GM18951 (cell line): Measurements from ENCODE around the gene BUB3.
"Not testable (repeated sequence)": the region's sequence is repeated elsewhere in the genome, so short reads cannot be mapped to it uniquely, and the experiment has no call there.

ENCODE experiments used
- POLR2A ChIP-seq: IDR thresholded peaks from 4 replicates; pipeline ENCODE4 v1.6.1; 2011; ENCODE audit warnings: mild to moderate bottlenecking; ENCODE audit not compliant: insufficient read length, insufficient read depth; ENCODE audit errors: extremely low read depth
- in situ Hi-C: fragments of 300-500 bp; cut with MboI; formaldehyde crosslinking; loops from one replicate; pipeline ENCODE4 v1.12.0; 2022; ENCODE audit warnings: low sequenced_read_pairs, mixed read lengths, inconsistent platforms; ENCODE audit not compliant: unreplicated experiment

Gene BUB3

DNA sequence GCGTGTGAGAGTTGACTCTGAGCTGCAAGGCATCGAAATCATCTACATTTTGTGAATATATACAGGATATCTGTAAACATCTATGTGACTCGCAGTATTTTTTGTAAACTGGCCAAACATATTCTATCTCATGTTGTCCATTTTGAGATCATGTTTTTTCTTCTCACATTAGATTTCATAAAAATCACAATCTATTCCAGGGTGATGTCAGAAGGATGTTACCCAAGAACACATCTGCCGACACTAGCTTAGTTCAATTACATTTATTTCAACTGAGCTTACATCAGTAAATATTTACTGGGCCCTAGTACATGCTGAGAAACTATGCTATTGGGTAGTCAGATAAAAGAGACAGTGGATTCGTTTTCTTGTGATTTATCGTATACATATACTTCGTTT, 2.5 kb upstream of the BUB3 start:
- in situ Hi-C loops = loop anchor here (10.0 kb wide), 1 partner anchor 243 kb away; no protein-coding TSS in a partner anchor
- no peak for TF ChIP-seq POLR2A

DNA sequence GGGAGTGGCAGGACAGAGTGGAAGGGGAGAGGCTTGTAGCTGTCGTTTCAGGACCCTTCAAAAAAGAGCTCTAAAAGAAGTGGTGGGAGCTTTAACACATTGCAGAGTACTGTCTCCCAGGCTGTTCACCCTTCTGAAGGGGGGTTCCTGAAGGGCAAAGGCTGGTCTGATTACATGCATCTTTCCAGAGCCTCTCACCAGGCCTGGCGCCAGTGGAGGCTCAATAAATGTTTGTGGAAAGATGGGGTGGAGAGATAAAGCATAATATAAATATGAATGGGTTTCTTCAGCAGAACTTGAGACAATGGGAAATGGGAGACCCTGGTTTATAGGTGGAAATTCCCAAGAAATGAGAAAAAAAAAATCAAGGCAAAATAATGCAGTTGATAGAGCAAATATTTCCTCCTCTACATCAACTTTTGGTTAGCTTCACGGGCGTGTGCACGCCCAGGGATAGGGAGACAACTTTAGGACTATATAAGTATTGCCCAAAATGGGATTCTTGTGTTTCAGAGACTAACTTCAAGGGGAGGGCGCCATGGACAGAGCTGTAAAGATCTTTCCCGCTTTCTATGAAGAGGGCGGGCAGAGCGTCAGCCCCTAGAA, 613 bp upstream of the BUB3 start:
- no peak for TF ChIP-seq POLR2A
- in situ Hi-C loops = loop anchor here (10.0 kb wide), 1 partner anchor 241 kb away; no protein-coding TSS in a partner anchor

DNA sequence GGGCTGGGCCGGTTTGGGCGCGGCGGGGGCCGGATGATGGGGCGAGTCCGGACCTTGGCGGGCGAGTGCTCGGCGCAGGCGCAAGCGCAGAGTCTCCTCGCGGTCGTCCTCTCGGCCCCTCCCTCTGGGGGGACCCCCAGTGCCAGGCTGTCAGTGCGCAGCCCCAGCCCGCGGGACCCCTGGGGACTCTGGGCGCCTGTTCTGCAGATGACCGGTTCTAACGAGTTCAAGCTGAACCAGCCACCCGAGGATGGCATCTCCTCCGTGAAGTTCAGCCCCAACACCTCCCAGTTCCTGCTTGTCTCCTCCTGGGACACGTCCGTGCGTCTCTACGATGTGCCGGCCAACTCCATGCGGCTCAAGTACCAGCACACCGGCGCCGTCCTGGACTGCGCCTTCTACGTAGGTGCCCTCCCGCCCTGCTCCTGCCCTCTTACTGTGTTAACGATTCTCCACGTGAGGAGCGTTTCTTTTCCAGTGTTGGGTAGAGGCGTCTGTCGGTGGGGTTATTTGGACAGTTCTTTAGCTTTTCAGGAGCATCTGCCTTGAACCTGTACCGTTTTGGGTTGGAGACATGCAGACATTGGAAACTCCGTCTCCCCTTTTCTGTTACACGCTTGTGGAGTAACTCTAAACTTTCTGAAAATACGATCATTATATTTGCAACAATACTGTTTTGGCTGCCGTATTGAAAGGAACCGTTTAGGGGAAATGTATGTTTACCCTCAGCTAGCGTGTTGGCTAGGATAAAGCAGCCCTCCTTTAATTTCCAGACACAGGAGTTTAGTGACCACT, 706 bp downstream of the BUB3 start:
- in situ Hi-C loops = loop anchor here (10.0 kb wide), 1 partner anchor 240 kb away; no protein-coding TSS in a partner anchor
- TF ChIP-seq POLR2A = no peak

DNA sequence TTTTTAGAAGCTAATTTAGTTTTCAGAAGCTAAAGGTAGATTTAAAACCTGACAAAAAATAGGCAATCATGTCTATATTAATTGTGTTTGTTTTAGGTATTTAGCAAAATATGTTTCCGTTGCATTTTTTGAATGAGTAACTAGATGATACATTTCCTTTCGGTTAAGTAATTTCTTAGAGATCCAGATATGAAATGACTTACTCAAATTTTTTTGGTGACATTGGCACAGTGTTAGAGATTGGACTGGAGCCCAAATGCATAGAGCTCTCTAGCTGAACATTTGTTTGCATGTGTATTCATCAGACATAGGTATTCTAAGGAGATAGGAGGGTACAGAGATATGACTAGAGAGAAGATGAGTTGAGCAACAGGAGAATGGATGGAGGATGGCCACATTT, 1.9 kb downstream of the BUB3 start:
- in situ Hi-C loops = loop anchor here (10.0 kb wide), 1 partner anchor 239 kb away; no protein-coding TSS in a partner anchor

DNA sequence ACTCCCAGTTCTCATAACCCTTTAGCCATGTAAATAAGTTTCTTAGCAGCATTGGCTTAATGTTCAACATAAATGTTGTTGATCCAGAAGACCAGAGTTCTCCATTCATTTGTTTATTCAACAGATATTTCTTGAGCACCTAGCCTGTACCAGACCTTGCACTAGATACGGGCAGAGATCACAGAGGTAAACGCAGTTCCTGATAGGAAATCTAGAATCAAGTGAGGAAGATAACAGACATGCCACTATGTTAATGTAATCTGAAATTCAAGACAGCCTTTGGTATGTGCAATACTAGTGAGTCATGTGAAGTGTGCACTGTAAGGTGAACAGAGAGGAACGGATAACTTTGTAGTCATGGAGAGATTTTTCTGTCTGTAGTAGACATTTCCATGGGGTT, 3.0 kb downstream of the BUB3 start:
- in situ Hi-C loops = loop anchor here (10.0 kb wide), 1 partner anchor 238 kb away; no protein-coding TSS in a partner anchor
- TF ChIP-seq POLR2A = no peak

More for the DNA sequence above, 1.9 kb downstream of the BUB3 start:
- TF ChIP-seq POLR2A = no peak

DNA sequence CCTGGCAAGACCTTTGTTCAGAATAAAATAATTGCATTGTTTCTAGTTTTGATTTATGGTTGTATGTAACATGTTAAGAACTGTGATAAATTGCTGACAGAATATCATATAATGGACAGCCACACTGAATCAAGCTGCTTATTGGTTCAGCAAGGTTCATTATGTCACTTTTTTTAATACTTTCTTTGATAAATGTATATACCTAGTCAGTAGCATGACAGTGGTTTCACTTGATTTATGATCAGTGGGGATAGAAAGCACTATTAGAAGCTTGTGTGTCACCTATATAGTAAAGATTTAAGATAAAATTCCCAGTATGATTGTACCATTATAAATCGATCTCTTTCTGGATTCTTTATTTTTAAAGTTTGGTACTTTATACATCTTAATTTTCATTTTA, 4.5 kb downstream of the BUB3 start:
- no peak for TF ChIP-seq POLR2A
- in situ Hi-C loops = loop anchor here (10.0 kb wide), 1 partner anchor 236 kb away; no protein-coding TSS in a partner anchor

DNA sequence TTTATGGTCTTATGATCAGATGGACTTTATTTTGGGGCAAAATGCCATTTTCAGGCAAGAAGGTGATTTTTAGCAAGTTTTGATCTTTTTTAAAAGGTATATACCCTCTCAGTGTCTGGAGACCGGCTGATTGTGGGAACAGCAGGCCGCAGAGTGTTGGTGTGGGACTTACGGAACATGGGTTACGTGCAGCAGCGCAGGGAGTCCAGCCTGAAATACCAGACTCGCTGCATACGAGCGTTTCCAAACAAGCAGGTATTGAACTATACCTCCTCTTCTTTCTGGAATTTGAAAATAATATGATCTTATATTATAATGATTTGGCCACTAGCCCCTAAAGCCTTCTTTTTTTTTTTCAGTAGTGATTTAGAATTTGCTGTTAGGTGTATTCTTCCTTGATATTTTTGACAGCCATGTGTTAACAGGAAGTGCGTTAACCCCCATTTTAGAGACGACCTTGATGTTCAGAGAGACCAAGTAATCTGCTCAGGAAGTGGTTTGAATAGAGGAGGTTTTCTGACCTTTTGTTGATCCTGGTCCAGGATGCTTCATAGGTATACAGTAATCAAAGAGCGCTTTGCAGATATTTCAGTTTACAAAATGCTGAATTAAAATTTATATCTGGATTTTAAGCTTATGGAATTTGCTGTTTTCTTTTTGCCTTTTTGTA, 6.2 kb downstream of the BUB3 start:
- TF ChIP-seq POLR2A = no peak
- in situ Hi-C loops = no loop called here

DNA sequence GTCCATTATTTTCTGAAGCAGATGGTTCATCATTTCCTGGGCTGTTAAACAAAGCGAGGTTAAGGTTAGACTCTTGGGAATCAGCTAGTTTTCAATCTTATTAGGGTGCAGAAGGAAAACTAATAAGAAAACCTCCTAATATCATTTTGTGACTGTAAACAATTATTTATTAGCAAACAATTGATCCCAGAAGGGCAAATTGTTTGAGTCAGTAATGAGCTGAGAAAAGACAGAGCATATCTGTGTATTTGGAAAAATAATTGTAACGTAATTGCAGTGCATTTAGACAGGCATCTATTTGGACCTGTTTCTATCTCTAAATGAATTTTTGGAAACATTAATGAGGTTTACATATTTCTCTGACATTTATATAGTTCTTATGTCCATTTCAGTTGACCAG, 10.1 kb downstream of the BUB3 start:
- in situ Hi-C loops = no loop called here

DNA sequence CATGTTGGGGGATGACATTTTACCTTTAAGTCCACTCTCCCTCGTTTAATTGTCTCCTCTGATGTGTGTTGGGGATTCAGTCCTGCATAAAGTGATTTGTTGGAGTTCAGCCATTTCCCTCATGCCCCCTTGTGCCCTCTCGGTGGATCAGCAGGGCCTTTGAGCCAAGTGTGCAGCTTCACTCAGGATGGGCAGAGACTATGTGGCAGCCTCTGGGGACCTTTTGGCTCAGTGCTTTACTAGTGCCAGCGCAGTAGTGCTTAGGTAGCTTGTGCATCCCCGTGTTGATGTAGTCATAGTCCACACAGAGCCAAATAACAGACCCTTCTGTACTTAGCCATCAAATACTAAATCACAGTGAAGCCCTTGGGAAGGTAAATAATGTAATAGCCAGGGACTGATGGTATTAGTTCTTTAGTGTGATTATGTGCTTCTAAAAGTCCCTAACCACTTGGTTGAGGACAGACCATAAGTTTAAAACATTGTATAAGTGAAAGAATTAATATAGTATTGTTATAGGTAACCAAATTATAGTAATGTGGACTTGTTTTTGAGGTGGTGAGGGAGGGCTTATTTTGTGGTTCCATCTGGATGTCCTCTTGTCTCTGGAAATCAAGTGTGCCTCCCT, 11.4 kb downstream of the BUB3 start:
- in situ Hi-C loops = no loop called here

More for the DNA sequence above, 10.1 kb downstream of the BUB3 start:
- TF ChIP-seq POLR2A = no peak

DNA sequence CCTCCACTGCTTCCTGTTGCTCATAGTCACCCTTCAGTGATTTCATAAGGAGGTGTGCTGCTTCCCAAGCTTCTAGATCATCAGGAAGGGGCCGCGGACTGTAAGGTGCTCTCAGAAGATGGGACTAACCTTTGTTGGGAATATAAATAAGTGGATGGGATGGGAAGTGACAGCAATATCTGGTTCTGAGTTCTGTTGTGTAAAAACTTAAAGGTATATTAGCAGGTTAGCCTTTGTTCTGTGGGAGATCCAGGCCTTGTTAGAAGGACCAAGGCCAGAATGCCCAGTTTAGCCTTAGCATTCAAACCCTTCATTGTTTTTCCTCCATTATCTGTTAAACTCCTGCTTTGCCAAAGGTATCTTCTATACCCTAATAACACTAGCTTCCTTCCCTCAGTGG, 12.4 kb downstream of the BUB3 start:
- in situ Hi-C loops = no loop called here
- no peak for TF ChIP-seq POLR2A

More for the DNA sequence above, 11.4 kb downstream of the BUB3 start:
- no peak for TF ChIP-seq POLR2A

DNA sequence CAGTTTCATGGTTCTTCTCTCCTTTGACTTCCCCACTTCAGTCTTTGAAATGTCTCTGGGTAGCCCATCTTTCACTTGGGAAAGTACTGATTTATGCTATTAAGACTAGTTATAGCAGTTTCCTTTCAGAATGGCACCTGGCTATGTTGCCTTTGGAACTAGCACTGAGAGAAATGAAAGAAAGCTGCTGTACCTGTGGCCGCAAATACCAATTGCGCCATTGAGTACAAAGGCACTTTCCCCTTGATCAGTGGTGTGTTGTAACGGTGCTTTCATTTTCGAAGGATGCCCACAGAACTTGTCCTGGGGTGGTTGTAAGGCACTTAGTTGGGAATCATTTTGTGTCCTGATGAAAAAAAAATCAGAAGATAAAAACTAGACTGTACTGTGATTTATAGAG, 16.8 kb downstream of the BUB3 start:
- TF ChIP-seq POLR2A = no peak
- in situ Hi-C loops = no loop called here

DNA sequence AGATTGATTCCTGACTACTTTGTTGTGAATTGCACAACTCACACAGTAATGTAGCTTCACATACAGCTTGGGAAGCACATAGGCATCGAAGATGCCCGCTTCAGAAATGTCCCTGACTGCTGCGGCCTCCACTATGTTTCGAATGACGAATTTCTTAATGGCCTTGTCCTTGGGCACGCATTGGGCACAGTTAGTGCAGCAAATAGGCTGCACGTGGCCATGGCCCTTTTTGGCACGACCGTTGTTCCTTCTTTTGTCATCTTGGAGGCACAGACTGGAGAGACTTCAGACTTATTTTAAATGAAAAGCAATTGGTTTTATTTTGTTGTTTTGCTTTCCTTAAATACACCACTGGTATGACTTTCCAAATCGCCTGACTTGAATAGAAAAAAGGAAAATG, 17.4 kb downstream of the BUB3 start:
- in situ Hi-C loops = not testable (repeated sequence)
